Endothelial cell of umbilical vein (primary cell): ENCODE measurements around the gene PRSS35.

Source experiments
- CTCF ChIP-seq, 2 donors: IDR thresholded peaks; 1 replicate in 1 of 2; 2 replicates in 1 of 2; pipeline ENCODE4 v1.5.1; 2011; ENCODE audit warnings: low read length in 2 of 2, mild to moderate bottlenecking in 2 of 2, moderate library complexity in 2 of 2, control low read depth in 1 of 2, inconsistent platforms in 1 of 2, low read depth in 1 of 2; ENCODE audit not compliant: insufficient read depth in 1 of 2; ENCODE audit errors: extremely low read depth in 1 of 2
- EZH2 ChIP-seq: IDR thresholded peaks from 2 replicates; pipeline ENCODE4 v1.6.1; 2012; ENCODE audit warnings: borderline replicate concordance, low read depth, mild to moderate bottlenecking, moderate library complexity, low read length, inconsistent platforms; ENCODE audit not compliant: severe bottlenecking
- MAX ChIP-seq: IDR thresholded peaks from 2 replicates; pipeline ENCODE4 v1.6.1; 2011; ENCODE audit not compliant: insufficient read depth, insufficient read length
- POLR2A ChIP-seq: IDR thresholded peaks from 2 replicates; pipeline ENCODE4 v1.6.1; 2012; ENCODE audit warnings: low read depth, mild to moderate bottlenecking, control low read depth, low read length
- POLR2AphosphoS5 ChIP-seq: IDR thresholded peaks from 2 replicates; pipeline ENCODE4 v1.6.1; 2012; ENCODE audit warnings: low read depth, mild to moderate bottlenecking, control low read depth, low read length, moderate library complexity; ENCODE audit not compliant: insufficient read depth

- TF ChIP-seq EZH2 (no peak), POLR2A (no peak), CTCF (IDR thresholded peaks at IDR 0.05; ENCODE audit: extremely low read depth in 1 of 2, insufficient read depth in 1 of 2, low read depth in 1 of 2, low read length in 2 of 2) (no peak), MAX (no peak), POLR2AphosphoS5 (no peak)
Measured at GRCh38 chr6:83511266-83511665, 1.1 kb upstream of the PRSS35 start.
